Nephron (organoid): ENCODE measurements around the gene JADE1.

Experiments
- H3K27ac Mint-ChIP-seq, 3 experiments: 2 replicates each; pipeline ENCODE4 v1.8.0; 2020; ENCODE audit warnings: mixed read lengths in 3 of 3, mild to moderate bottlenecking in 2 of 3, moderate library complexity in 1 of 3
- H3K27me3 Mint-ChIP-seq: 2 replicates; pipeline ENCODE4 v1.8.0; 2021; ENCODE audit warnings: low read depth, mild to moderate bottlenecking, moderate library complexity, mixed read lengths
- H3K36me3 Mint-ChIP-seq: 2 replicates; pipeline ENCODE4 v1.8.0; 2020; ENCODE audit warnings: low read depth, mixed read lengths
- H3K4me1 Mint-ChIP-seq: 2 replicates; pipeline ENCODE4 v1.8.0; 2020; ENCODE audit warnings: mixed read lengths
- H3K4me3 Mint-ChIP-seq, 3 experiments: 2 replicates each; pipeline ENCODE4 v1.8.0; 2020; ENCODE audit warnings: mild to moderate bottlenecking in 3 of 3, mixed read lengths in 3 of 3, moderate library complexity in 2 of 3
- H3K9me3 Mint-ChIP-seq: 2 replicates; pipeline ENCODE4 v1.8.0; 2020; ENCODE audit warnings: mixed read lengths
- TF ChIP-seq, protein P1 (sequence below), 3 experiments: fragments of 200-600 bp; sonication (generic); IDR thresholded peaks; one replicate each; pipeline ENCODE4 v1.5.0; 2021; ENCODE audit warnings: antibody characterized with exemption in 3 of 3; ENCODE audit not compliant: unreplicated experiment in 3 of 3

JADE1 gene

DNA sequence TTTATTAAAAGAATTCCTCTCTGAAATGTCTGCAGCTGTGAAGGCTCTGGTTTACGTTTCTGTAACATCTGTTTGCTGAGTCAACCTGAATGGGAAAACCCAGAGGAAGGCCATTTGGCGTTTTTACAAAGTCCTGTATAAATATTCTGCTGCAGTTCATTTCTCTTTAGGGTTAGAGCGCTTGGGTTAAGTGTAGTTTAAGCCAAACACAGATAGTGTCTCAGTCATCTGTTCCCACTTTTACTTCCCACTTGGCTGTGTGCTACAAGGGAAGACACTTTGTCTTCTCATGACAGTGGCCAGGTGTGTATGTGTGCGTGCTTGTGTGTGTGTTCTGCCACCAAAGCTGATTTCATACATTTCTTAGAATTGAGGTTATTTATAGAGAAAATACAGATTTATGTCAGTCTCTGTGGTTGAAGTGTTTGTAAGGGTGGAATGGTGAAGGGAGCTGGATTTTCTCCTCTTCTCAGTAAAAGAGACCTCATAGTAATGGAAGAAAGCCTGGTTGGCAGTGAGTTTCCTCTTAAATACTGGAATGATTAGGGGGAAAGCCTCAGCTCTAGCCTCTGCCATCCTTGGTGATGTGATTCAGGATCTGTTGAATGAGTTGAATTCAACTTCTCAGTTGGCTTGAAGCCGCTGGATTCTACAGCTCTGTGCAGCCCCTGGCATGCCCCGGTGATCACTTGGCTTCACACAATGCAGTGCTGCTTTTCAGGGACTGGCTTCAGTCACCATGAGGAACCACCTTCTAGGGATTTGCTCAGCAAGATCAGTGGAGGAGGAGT is 50.6 kb downstream of the JADE1 start:
- Mint-ChIP-seq H3K27ac (peak overlapping the region; percentile 8 to 55 (median 42)), H3K4me1 (peaks cover 63% of the 10 kb centered on the region), H3K9me3 (no peaks in the 10 kb centered on the region), H3K4me3 (no peak overlapping the region), H3K36me3 (peaks cover 57% of the 10 kb centered on the region), H3K27me3 (peaks cover 4% of the 10 kb centered on the region)
- TF ChIP-seq, protein P1, sequence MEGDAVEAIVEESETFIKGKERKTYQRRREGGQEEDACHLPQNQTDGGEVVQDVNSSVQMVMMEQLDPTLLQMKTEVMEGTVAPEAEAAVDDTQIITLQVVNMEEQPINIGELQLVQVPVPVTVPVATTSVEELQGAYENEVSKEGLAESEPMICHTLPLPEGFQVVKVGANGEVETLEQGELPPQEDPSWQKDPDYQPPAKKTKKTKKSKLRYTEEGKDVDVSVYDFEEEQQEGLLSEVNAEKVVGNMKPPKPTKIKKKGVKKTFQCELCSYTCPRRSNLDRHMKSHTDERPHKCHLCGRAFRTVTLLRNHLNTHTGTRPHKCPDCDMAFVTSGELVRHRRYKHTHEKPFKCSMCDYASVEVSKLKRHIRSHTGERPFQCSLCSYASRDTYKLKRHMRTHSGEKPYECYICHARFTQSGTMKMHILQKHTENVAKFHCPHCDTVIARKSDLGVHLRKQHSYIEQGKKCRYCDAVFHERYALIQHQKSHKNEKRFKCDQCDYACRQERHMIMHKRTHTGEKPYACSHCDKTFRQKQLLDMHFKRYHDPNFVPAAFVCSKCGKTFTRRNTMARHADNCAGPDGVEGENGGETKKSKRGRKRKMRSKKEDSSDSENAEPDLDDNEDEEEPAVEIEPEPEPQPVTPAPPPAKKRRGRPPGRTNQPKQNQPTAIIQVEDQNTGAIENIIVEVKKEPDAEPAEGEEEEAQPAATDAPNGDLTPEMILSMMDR (IDR thresholded peaks at IDR 0.05; ENCODE audit: unreplicated experiment in 3 of 3), result no peak

DNA sequence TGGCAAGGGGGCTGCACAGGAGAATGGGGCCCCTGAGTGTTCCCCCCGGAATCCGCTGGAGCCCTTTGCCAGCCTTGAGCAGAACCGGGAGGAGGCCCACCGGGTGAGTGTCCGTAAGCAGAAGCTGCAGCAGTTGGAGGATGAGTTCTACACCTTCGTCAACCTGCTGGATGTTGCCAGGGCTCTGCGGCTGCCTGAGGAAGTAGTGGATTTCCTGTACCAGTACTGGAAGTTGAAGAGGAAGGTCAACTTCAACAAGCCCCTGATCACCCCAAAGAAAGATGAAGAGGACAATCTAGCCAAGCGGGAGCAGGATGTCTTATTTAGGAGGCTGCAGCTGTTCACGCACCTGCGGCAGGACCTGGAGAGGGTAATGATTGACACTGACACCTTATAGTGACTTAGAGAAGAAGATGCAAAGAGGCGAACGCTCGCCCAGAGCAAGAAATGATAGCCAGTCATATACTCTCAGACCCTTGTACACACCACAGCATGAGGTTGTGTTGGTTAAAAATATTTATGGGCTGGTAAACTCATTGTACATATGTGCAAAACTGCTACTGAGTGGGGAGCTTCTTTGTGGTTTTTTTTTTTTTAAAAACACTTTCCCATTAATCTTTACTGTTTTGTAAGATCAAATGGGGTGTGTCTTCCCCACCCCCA is 52.5 kb downstream of the JADE1 start:
- H3K9me3 Mint-ChIP-seq, result no peaks in the 10 kb centered on the region
- peaks cover 54% of the 10 kb centered on the region for H3K36me3 Mint-ChIP-seq
- H3K4me3 Mint-ChIP-seq, result no peak overlapping the region
- peaks cover 51% of the 10 kb centered on the region for H3K4me1 Mint-ChIP-seq
- H3K27me3 Mint-ChIP-seq, result peaks cover 4% of the 10 kb centered on the region
- TF ChIP-seq, protein P1 (IDR thresholded peaks at IDR 0.05; ENCODE audit: unreplicated experiment in 3 of 3), result no peak
- no peak overlapping the region for H3K27ac Mint-ChIP-seq

DNA sequence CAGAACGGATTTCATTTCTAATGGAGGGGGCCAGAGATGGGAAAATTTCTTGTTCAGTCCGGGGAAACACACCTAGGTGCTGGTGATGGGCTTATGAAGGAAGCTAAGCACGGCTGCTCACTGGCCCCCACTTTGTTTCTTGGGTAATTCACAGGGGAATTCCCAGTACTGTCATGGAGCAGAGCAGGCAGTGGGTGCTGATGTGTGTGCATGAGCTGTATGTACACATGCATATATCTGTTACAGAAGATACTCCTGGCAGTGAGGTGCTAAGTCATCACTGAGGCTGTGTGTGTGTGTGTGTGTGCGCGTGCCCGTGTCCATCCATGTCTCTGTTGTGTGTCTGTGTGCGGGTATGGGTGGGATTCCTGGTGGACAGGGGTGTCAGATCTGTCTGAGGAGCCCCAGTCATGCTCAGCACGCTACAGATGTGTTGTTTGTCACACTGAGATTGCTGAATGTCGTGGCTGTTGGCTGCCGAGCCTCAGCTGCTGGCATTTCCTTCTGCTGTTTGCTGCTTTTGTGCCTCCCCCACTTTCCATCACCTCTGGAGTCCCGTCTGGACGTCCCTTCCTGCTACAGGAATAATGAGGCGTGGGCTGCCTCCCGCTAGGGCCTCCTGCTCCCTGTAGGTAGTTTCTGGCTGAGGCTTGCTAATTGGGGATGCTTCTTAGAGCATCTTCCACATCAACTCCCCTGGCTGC is 53.3 kb downstream of the JADE1 start:
- peak overlapping the region in 1 of 3 experiments; percentile 20 for H3K27ac Mint-ChIP-seq
- peaks cover 54% of the 10 kb centered on the region for H3K36me3 Mint-ChIP-seq
- no peak overlapping the region for H3K4me3 Mint-ChIP-seq
- H3K9me3 Mint-ChIP-seq, result no peaks in the 10 kb centered on the region
- peaks cover 4% of the 10 kb centered on the region for H3K27me3 Mint-ChIP-seq
- peaks cover 46% of the 10 kb centered on the region for H3K4me1 Mint-ChIP-seq
- TF ChIP-seq, protein P1 (IDR thresholded peaks at IDR 0.05; ENCODE audit: unreplicated experiment in 3 of 3), result no peak

DNA sequence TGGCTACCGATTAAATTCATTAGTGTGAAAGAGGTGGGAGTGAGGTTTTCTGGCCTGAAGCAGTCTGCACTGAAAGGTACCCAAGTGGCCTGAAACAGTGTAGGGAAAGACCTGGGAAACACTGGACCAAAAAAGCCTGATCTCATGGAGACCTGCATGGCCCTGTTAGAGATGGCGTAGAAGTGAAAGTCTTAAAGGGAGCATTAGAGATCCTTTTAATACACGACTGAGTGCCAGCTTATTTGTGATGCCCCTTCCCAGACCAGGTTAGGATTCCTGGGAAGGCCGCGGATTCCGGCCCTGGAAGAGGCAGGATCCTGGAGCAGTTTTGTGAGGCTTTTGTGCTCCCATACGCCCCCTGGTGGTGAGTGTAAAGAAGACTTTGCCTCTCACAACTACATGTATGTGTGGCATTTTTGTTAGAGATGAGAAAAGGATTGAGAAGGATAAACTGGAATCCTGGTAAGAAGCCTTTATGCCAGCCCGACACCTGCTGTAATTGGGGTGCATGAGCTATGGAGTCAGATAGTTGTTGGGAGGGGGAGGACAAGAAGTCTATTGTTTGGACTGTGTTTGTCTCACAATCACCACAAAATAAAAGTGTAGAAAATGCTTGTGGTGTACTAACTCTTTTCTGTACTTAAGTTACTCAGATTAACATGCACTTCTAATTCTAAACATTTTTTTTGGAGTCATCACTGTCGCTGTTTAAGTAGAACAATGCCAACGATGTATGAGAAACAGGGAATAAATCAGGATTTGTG is 54.0 kb downstream of the JADE1 start:
- Mint-ChIP-seq H3K27me3 (peaks cover 4% of the 10 kb centered on the region), H3K4me3 (no peak overlapping the region), H3K4me1 (peaks cover 40% of the 10 kb centered on the region), H3K36me3 (peaks cover 52% of the 10 kb centered on the region), H3K27ac (peak overlapping the region in 1 of 3 experiments; percentile 20), H3K9me3 (no peaks in the 10 kb centered on the region)
- TF ChIP-seq, protein P1 (IDR thresholded peaks at IDR 0.05; ENCODE audit: unreplicated experiment in 3 of 3), result peak; percentile 82 to 87 (median 85)

DNA sequence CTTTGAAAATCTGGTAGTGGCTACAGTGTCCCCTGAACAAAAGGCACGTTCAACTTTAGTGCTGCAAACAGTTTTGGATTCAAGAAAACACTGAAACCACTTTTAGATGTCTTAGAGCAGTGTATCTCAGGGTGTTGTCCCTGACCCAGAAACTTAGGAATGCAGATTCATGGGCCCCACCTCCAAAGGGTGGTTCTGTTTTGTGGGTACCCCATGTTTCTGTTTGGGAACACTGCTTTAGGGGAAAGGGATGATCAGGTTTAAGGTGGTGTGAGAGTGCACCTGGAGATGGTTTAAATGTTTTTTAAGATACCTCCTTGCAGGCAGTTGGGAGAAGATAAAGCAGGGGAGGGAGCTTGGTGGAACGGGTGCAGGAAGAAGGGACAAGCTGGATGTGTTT is 55.6 kb downstream of the JADE1 start:
- peaks cover 55% of the 10 kb centered on the region for H3K36me3 Mint-ChIP-seq
- peaks cover 4% of the 10 kb centered on the region for H3K27me3 Mint-ChIP-seq
- peaks cover 25% of the 10 kb centered on the region for H3K4me1 Mint-ChIP-seq
- TF ChIP-seq, protein P1 (IDR thresholded peaks at IDR 0.05; ENCODE audit: unreplicated experiment in 3 of 3), result no peak
- H3K27ac Mint-ChIP-seq, result no peak overlapping the region
- no peak overlapping the region for H3K4me3 Mint-ChIP-seq
- no peaks in the 10 kb centered on the region for H3K9me3 Mint-ChIP-seq
